Right kidney (tissue), 9 donors: ENCODE data around the gene SNRPD3.
A peak's percentile ranks its signal among the peaks of the same experiment; 100 is the strongest.

Experiments
- DNase-seq: peaks from one replicate; pipeline ENCODE4 v3.0.0-alpha.2; 2016
- long read RNA-seq, 8 donors: transcript quantifications; one replicate each; lab custom pipeline, GENCODE V29; 2026

The SNRPD3 gene
- long read RNA-seq, donor 1, transcript SNRPD3-201 (4 exons, 1,763 nt), result major isoform, 119 of 185 reads
- long read RNA-seq, donor 1, partial matches to known transcripts, result 53 of 185 reads
- long read RNA-seq, donor 1, other reads (novel, unspliced or antisense), result 13 of 185 reads
- long read RNA-seq, donor 2, transcript SNRPD3-201 (4 exons, 1,763 nt), result major isoform, 76 of 137 reads
- long read RNA-seq, donor 2, partial matches to known transcripts, result 55 of 137 reads
- long read RNA-seq, donor 2, other reads (novel, unspliced or antisense), result 6 of 137 reads
- long read RNA-seq, donor 3, transcript SNRPD3-201 (4 exons, 1,763 nt), result major isoform, 50 of 74 reads
- long read RNA-seq, donor 3, partial matches to known transcripts, result 24 of 74 reads
- long read RNA-seq, donor 3, other reads (novel, unspliced or antisense), result 0 of 74 reads
- long read RNA-seq, donor 4, transcript SNRPD3-201 (4 exons, 1,763 nt), result major isoform, 120 of 161 reads
- long read RNA-seq, donor 4, partial matches to known transcripts, result 40 of 161 reads
- long read RNA-seq, donor 4, other reads (novel, unspliced or antisense), result 0 of 161 reads
- long read RNA-seq, donor 5, transcript SNRPD3-201 (4 exons, 1,763 nt), result major isoform, 114 of 181 reads
- long read RNA-seq, donor 5, partial matches to known transcripts, result 50 of 181 reads
- long read RNA-seq, donor 5, other reads (novel, unspliced or antisense), result 16 of 181 reads
- long read RNA-seq, donor 6, transcript SNRPD3-201 (4 exons, 1,763 nt), result major isoform, 109 of 170 reads
- long read RNA-seq, donor 6, partial matches to known transcripts, result 52 of 170 reads
- long read RNA-seq, donor 6, other reads (novel, unspliced or antisense), result 9 of 170 reads
- long read RNA-seq, donor 7, transcript SNRPD3-201 (4 exons, 1,763 nt), result major isoform, 145 of 380 reads
- long read RNA-seq, donor 7, partial matches to known transcripts, result 211 of 380 reads
- long read RNA-seq, donor 7, other reads (novel, unspliced or antisense), result 22 of 380 reads
- long read RNA-seq, donor 8, transcript SNRPD3-201 (4 exons, 1,763 nt), result major isoform, 95 of 152 reads
- long read RNA-seq, donor 8, partial matches to known transcripts, result 47 of 152 reads
- long read RNA-seq, donor 8, other reads (novel, unspliced or antisense), result 10 of 152 reads

DNA sequence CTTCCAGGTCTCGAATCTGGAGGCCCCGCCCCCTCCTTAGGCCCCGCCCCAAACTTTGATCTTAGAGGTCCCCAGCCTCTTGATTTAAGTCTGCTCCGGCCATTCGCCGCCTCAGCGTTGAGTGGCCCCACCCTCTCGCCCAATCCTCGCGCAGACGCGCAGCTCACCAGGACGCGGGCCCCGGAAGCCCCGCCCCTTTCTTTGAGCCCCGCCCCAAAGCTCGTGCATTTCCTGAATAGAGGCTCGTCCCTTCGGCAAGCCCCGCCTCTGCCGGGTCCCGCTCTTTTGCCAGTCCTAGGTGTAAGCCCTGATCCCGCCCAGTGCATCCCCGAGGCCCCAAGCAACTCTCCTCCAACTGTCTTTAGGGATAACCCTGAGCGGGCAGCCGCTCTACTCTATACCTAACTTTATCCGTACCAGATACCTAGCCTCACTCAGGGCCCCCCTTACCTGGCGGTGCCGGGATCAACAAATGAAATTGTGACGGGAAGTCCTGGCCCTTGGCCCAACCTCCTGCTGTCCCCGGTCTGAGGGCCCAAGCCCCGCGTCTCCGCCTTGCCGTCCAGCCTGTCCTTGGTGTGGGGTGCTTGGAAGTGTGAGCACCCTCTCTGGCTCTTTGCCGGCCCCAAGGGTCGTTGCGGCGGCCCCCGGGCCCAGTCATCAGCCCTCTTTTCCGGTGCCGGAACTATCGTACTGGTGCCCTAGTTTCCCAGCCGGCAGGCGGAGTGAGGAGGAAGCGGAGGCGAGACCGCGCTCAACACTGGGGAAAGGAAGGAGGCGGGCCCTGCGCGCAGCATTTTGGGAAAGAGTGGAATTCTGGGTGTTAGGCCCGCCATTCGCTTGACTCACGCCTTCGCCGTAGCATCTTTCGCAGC, at the start of gene SNRPD3:
Gene SNRPD3, plus strand, starts transcription at position 835 of the 875 bp plus-strand sequence. CDS start 1,676 bp downstream, outside the sequence.
- peak; percentile 99 for DNase-seq

DNA sequence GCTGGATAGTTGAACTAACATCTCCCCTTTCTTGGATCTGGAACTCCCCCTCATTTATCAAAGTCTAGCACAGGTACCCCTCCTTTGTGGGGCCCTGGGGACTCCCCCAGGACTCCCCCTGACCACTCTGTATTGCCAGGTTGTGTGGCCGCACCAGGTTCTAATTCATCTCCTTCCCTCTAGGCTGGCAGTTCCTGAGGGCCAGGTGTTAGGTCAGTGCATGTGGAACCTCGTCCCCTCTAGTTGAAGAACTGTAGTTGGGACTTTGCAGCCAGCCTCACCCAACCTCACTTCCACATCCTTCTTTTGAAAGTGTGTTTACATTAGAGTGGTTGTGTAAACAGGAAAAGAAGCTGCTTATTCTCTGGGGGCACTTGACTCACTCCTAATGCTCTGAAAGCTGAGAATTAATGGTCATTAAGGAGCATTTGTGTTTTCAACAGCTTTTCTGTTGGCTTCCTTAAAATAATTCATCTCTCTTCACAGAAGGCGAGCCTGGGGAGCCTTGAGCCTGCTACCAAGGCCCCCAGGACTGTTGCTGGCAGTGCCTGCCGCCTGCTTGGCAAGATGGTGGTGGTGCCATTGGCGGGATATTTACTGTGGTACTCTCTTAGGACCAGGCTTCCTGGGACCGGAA, 48.9 kb upstream of the SNRPD3 start:
- no peak for DNase-seq

DNA sequence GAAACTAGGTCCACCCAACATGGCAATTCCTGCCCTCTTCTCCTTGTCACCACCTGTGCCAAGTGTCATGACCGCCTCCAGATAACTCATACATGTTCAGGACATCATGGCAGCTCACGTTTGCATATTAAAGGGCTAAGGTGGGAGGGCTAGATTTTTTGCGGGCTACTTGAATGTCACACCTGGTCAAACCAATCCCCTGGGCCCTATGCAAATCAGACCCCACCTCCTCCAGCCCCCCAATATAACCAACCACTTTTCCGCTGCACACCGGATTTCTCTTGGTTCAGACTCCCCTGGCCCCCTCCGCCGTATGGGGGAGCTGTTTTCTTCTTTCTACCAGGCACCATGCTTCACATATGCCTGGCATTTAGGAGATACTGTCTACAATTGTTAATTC, 48.1 kb upstream of the SNRPD3 start:
- DNase-seq, result no peak

DNA sequence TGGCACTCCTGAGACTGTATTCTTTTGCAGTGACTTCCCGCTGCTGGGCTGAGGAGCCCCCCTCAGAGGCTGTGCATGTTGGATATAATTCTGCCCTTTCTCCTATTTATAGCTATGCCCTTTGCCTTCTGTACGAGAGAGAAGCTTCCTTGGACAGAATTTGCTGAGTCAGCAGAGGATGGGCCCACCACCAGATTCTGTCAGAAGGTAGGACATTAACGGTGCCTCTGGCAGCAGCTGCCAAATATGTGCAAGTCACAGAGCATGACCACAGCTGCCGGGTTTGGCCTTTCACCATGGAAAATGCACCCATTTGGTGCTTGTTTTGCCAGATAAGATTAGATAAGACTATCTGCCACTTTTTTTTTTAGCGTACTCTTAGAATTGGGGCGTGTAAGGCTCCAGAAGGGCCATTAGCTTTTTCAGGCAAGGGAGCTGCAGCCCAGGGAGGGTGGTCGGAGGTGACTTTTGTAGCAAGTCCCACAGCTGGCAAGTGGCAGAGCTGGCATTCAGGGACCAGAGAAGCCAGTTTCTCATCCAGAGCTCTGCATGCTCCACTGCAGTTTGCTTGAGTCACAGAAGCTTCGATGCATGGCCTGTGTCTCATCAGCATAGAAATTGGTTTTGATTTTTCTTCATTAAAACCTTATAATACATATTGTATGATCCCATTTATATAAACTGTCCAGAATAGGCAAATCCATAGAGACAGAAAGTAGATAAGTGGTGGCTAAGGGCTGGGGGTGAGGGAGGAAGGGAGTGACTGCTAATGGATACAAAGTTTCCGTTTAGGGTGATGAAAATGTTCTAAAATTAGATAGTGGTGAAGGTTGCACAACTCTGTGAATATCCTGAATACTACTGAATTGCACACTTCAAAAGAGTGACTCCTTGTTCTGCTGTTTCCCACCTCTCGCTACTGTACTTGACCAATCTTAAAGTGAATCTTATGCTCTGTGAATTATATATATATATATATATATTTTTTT, 44.9 kb upstream of the SNRPD3 start:
- DNase-seq, result no peak

DNA sequence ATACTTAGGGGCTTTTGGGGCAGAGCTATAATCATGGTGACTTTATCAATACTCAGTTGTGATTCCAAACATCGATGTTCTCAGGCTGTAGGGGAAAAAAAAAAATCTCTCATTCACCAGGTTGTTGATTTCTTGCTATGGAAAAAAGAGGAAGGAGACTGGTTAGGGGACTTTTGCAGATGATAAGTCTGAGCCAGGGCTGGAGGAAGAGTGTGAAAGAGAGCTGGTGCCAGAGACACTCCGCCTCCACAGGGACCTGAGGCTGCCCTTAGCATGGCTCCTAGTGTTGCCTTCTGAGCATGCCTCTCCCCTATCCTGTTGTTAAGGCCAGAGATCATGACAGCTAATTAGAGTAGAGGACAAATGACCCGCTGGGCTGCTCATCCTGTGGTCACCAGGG, 43.8 kb upstream of the SNRPD3 start:
- no peak for DNase-seq

DNA sequence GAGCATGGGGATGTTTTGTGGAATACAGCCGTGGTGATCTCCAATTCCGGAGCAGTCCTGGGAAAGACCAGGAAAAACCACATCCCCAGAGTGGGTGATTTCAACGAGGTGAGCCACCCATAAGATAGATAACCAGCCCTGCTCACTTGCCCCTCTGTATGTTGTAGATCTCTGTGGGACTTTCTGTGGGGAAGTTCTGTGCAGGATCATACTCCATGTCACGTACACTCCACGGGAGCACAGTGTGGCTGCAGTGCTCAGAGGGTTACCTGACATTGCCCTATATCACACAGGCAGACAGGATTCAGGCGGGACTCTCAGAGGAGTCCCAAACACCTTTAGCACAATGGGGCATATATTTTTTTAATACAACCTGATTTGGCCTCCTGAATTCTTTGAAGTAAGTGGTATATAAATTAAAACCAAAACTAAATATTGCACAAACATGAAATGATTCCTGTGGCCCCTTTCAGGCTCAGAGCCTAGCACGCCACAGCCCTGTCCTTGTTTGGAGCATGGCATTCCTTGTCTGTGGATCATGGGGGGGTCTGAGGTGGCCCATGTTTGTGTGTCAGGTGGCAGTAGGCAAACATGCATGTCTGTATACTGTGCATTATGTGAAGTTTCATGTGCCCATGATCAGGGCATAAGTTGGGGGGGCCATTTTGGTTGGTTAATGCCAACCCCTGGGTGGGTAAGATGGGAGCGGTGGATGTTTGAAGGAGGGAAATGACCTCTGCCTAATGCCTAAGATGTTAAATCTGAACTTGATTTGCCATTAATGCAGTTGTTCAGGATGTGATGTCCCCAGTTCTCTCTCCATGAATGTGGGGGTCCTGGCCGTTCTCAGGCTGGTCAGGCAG, 42.2 kb upstream of the SNRPD3 start:
- DNase-seq, result no peak

DNA sequence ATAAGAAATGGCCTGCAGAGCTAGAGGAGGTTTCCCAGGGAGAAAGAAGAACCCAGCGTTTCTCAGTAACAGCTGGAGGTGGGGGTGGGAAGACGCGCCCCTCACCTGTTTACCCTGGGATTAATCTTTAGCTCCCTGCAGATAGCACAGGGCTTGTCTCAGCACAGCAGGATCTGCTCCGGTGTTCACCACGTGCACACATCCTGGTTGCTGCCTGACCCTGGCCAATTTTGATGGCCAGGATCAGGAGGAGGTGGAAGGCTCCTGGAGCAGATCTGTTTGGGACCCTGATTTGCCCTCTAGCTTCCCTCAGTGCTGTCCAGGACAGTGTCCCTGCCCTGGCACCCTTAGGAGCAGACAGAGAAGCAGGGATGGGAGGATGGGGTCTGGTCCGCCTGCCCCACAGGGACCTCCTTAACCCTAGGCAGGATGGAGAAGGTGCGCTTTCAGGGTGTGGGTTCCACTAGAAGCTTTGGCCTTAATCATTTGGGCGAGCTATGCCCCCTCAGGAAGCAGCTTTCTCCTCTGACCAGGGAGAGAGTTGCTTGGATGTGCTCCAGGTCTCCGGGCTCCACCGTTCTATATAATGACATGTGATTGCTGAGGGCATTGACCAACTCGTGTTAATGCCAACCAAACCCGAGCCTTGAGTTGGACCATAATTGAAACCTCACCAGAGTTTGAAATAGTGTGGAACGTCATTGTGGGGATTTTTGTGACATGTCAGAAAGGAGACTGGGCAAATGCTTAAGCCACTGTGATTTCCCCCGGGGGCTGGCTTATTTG, 41.4 kb upstream of the SNRPD3 start:
- DNase-seq, result no peak

DNA sequence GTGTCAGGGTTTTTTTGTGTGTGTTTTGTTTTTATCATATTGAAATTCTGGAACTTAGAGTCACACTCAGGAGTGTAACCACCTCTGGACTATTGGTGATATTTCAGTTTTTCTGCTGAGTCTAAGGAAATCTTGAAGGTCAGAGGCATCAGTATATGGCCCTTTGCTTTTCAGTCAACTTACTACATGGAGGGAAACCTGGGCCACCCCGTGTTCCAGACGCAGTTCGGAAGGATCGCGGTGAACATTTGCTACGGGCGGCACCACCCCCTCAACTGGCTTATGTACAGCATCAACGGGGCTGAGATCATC, 40.8 kb upstream of the SNRPD3 start:
- DNase-seq, result no peak

DNA sequence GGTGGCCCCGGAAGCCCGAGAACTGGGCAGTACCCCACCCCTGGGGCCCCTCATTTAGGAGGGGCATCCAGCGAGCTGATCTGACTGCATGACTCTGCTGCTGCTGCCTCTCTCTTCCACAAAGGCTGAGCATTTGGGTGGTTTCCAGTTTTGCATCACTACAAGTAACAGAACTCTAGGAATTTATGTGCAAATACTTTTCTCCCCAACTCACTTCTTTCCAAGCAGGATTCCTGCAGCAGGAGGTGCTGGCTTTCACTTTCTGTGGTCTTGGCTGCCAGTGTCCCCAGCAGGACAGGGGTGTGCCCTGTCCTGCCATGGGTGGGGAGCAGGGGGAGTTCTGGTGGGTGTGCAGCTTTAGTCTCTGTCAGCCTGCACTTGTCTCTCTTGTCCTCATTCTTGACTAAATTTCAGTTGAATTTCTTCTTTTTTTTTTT, 39.5 kb upstream of the SNRPD3 start:
- no peak for DNase-seq

DNA sequence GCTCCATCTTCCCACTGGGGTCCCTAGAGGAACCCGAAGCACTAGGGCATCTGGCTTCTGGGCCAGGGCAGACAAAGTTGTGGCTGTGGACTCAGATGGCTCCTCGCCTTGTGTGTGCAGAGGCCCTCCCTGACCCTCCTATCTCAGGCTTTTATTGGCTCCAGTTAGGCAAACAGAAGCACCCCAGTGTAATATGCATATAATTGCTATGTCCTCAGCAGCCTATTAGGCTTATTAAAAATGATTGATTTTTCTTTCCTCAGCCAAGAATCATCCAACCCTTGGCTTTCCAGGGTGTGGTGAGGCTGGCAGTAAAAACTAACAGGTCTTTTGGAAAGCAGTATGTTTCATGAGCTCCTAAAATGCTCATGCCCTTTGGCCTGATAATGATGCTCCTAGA, 38.4 kb upstream of the SNRPD3 start:
- DNase-seq, result no peak

DNA sequence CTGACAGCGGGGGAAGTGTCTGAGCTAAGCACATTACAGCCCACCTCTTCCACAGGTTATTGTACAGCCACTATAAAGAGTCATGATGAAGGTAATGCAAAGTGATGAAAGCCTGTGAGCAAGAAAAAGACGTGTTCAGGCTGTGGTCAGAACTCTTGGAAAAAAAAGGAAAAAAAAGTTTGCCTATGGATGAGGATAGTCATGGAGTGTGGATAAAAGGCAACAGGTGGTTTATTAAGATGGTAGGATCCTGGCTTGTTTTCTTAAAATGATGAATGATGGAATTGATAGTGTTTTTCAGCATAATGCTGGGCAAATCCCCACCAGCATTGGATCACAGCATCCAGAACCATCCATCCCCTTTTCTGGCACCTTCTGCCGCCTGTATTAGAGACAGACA, 37.6 kb upstream of the SNRPD3 start:
- no peak for DNase-seq

DNA sequence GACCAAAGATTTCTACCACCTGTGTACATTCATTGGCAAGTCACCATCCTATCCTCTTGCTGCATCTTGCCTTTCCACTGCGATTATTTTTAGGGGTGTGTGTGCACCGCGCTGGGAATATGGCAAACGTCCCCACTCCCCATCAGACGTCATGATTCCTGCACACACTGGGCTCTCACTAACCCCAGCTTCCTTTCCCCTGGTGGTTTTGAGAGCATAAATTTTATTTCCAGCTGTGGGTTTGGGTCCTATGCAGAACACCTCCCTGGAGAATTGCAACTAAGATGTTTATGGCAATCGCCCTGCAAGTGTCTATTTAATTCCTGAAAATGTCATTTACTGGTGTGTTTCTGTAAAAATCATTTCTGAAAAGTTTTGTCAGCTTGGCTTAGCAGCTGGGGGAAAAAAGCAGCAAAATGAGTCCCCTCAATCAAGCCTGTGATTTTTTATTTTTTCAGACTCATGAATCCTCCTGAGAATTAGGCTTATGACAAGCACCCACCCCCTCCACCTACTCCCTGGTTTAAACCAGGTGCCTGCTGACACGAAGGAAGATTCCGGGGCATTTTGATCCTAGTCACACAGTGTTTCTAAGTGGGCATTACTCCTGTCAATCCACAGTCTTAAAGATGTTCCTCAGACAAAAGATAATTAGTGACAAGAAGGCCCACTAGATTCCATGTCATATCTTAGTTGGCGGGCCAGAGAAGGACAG, 36.9 kb upstream of the SNRPD3 start:
- no peak for DNase-seq

DNA sequence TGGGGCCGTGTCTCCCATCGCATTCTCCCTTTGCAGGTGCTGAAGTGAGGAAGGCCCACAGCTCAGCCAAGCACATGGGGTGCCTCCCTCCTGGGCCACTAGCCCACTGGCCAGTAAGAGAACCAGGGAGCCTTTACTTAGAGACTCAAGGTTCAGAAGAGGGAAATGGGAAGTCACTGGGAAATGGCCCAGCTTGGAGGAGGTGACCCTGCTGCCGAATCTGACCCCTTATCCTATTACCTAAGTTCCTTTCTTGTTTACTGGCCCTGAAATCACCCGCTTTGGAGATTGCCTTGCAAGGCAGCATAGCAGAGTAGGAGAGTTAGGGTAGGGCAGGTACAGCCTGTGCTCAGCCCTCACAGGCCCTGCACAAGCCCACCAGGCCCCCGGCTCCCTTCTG, 36.3 kb upstream of the SNRPD3 start:
- DNase-seq, result no peak

DNA sequence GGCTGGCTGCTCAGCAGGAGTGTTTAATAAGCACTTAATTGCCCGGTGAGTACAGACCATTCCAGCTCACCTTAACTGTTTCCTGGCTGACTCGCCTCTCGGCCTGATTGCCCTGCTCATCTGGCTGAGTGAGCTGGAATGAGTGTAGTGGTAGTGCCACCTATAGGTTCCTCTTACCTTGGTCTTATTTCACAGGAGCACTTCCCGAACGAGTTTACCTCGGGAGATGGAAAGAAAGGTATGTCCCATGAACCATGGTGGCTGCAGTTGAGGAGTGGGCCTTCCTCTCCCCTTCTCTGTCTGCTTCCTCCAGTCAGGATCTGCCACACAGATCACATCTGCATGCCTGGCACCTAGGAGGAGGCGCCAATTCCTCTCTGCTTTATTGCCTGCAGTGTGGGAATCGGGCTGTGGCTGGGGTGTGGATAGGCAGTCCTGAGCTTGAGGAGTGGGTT, 34.0 kb upstream of the SNRPD3 start:
- peak; percentile 51 for DNase-seq

DNA sequence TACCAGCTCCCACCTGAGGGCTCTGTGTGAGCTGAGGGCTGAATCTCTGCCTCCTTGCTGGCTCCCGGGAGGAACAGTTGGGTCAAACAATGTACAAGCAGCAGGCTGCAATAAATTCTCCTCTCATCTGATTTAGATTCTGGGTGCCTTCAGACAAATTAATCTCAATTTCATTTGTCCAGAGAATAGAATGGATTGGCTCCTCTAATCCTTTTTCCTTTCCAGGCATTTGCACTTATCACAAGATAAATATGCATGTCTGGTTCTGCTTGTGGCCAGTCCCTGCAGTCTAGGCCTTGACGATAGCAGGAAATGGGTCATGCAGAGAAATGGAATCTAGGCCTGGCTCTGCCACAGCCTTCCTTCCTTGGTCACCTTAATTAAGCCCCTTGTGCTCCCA, 31.9 kb upstream of the SNRPD3 start:
- no peak for DNase-seq

DNA sequence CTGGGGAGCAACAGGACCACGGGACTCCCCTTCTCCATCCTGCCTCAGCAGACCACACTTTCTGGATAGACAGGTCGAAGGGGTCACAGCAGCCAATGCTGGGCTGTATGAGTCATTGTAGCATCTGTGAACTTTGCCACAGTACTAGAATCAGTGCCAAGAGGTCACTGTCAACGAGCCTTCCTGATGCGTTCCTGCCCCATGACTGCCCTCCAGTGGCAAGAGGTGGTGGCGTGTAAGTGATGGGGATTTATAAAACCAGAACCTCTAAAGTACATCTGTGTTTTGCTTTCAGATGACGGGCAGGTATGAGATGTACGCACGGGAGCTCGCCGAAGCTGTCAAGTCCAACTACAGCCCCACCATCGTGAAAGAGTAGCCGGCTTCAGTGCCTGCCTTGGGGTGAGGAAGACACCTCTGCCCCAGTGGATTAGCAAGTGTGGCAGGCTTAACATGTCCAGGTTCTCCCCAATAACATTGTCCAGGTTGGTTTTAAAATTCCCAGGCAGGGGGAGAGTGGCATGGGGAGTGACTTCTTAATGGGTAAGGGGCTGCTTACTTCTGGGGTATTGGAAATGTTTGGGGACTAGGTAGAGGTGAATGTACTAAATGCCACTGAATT, 30.3 kb upstream of the SNRPD3 start:
- DNase-seq, result peak; percentile 51

DNA sequence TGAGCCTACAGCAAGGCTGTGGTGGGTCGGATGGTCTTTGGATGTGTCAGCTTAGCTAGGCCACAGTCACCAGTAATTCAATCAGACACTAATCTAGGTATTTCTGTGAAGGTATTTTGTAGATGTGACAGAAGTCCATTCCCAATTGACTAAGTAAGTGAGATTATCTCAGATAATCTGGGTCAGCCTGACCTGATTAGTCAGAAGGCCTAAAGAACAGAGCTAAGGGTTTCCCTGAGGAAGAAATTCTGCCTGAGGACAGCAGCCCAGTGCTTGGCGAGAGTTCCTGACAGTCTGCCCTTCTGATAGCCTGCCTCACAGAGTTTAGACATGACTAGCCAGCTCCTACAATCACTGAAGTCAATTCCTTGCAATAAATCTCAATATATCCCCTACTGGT, 29.6 kb upstream of the SNRPD3 start:
- DNase-seq, result no peak
